ENCODE measurements around the gene SERPINB1.

SERPINB1 gene

GRCh38 chr6:2792330-2793110 lies 49.1 kb downstream of the SERPINB1 start:
- no peak for DNase-seq (ENCODE audit: low read depth)

GRCh38 chr6:2791450-2791974 lies 50.2 kb downstream of the SERPINB1 start:
- DNase-seq (ENCODE audit: low read depth): peak; percentile 23

- peak; percentile 87 for DNase-seq (ENCODE audit: low read depth)
These were observed 50.8 kb downstream of the SERPINB1 start for GRCh38 chr6:2790588-2791449.

GRCh38 chr6:2786269-2786668 lies 55.4 kb downstream of the SERPINB1 start:
- no peak for DNase-seq (ENCODE audit: low read depth)

GRCh38 chr6:2784930-2785329 lies 56.7 kb downstream of the SERPINB1 start:
- DNase-seq (ENCODE audit: low read depth): no peak

- no peak for DNase-seq (ENCODE audit: low read depth)
These were observed 57.6 kb downstream of the SERPINB1 start for GRCh38 chr6:2784061-2784460.

- no peak for DNase-seq (ENCODE audit: low read depth)
These were observed 58.3 kb downstream of the SERPINB1 start for GRCh38 chr6:2783188-2783963.

- no peak for DNase-seq (ENCODE audit: low read depth)
These were observed 58.9 kb downstream of the SERPINB1 start for GRCh38 chr6:2782825-2783187.

- DNase-seq (ENCODE audit: low read depth): no peak
These were observed 59.3 kb downstream of the SERPINB1 start for GRCh38 chr6:2782356-2782708.
